HG02642 (cell line): Measurements from ENCODE around the gene LFNG.

Source experiments
- ATAC-seq: cut with Tn5 transposase; IDR thresholded peaks from one replicate; pipeline ENCODE4 v1.9.1; 2021; ENCODE audit warnings: mild to moderate bottlenecking; ENCODE audit not compliant: unreplicated experiment, poor library complexity

LFNG gene, protein sequence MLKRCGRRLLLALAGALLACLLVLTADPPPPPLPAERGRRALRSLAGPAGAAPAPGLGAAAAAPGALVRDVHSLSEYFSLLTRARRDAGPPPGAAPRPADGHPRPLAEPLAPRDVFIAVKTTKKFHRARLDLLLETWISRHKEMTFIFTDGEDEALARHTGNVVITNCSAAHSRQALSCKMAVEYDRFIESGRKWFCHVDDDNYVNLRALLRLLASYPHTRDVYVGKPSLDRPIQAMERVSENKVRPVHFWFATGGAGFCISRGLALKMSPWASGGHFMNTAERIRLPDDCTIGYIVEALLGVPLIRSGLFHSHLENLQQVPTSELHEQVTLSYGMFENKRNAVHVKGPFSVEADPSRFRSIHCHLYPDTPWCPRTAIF

DNA sequence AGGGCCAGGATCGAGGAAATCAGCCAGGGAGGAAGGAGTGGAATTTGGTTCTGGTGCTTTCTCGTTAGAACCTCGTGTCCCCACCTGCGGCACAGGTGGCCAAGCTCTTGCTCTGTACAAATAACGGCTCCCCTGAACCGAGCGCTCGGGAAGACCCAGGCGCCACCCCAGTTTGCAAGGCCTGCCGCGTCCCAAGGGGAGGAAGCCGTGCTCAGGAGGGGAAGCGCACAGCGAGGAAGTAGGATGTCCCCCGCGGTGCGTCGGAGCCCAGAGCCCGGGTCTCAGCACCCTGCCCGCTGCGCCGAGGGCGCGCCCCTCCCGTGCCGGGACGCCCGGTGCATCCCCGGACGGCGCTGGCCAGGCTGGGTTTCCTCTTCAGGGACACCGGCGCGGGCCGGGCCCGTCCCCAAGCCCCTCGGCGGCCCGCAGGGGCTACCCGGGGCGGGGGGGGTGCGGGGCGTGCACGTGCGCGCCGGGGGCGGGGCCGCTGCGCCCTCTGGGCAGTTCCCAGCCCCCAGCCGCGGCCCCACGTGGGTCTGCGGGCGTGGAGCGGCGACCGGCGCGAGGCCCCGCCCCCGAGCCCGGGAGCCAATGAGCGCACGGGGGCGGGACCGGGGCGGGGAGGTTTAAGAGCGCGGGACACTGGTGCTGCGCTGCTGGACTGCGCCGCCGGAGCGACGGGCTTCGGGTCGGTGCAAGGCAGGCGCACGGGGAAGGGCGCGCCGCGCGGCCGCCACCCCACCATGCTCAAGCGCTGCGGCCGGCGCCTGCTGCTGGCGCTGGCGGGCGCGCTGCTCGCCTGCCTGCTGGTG, at the start of gene LFNG:
TSS of gene LFNG (plus strand) at position 656 of the 812 bp plus-strand sequence. CDS start at position 744, 88 bp downstream.
- ATAC-seq = peak; percentile 91

DNA sequence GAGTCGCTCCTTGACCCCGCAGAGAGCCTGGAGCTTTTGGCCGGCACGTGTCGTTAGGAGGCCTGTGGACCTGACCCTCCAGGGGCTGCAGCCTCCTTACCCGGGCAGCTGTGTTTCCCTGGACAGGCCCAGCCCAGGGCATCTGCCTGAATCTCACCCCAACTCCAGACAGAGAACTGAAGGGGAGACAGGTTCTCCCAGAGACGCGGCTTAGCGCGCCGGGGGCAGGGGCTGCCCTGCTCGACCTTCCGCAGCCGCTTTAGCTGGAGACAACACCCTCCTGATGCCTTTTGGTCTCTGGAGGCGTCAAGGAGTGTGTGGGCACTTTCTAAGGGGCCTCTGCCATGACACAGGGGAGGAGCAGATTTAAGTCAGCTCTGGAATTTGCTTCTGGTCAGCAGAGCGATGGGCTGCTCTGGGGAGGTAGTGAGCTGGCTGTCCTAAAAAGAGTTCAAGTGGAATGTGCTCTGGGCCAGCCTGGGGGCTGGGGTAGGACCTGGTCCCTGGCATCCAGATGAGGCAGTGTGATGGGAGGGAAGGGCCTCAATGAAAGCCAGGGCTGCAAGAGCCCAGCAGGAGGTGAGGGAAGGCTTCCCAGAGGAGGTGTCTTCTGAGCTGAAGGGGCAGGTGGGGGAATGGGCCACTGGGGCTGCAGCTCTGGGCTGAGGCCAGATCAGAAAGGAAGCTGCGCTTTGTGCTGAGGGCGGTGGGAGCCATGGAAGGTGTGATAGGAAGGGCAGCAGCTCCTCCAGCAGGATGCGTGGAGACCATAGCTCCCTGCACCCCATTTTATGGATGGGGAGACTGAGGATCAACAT, 49.2 kb upstream of the LFNG start:
- no peak for ATAC-seq

DNA sequence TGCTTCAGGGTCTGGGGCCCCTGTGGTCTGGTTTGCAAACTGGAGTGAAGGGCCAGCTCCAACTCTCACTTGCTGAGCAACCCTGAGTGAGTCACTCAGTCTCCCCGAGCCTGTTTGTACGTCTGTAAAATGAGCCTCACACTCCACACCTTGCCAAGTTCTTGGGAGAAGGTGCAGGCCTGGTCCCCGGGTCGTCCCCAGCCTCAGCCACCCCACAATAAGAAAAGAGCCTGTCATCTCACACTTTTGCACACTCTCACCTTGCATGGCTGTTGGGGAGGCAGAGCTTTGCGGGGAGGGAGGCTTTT, 48.6 kb upstream of the LFNG start:
- no peak for ATAC-seq

DNA sequence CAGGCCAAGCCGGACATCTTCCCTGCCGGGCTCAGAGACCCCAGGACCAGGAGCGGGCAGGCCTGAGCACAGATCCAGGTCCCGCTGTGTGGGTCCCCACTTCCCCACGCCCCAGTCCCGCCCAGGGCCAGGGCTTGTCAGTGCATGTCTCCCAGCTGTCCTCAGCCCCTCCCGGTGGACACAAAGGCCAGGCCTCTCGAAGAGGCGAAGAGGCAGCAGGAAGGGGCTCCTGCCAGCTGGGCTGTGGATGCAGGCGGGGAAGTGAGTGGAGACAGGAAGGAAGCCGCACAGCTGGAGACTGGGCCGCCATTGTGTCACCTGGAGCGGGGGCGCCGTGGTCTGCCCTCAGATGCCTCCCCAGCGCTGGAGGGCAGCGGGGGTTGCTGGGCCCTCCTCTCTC, 48.2 kb upstream of the LFNG start:
- ATAC-seq = no peak

DNA sequence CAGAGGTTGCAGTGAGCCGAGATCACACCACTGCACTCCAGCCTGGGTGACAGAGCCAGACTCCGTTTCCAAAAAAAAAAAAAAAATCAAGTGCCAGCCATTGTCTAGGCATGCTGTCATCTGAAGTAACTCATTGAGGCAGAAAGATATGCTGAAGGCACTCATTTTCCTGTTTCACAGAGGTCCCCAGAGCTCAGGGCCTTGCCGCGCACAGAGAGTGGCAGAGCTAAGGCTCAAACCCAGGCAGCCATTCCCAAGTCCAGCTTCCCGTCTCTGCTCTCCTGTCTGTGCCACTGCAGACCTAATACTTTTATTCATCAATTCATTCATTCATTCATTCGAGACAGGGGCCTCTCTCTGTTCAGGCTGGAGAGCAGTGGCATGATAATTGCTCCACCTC, 46.8 kb upstream of the LFNG start:
- no peak for ATAC-seq

DNA sequence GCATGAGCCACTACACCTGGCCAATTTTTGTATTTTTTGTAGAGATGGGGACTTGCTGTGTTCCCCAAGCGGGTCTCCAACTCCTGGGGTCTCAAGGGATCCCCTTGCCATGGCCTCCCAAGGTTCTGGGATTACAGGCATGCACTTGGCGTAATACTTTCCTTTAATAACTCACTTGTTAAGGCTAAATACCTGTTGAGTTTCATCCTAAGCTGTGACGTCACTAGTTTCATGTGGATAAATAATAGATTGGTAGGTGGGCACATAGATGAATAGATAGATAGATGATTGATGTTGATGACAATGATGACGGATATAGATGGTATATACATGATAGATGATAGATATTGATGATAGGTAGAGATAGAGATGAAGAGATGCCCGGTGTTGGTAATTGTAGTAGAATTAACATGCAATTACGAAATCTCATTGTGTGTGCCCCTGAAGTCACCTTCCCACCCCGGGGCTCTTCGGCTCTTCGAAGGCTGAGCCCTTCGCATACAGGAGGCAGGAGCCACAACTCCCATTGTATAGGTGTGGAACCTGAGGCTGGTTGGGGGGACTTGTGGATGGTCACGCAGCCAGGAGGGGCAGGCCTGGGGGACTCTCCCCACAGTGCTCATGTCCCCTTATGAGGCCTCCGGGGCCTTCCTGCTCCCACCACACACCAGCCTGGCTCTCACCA, 45.9 kb upstream of the LFNG start:
- no peak for ATAC-seq

DNA sequence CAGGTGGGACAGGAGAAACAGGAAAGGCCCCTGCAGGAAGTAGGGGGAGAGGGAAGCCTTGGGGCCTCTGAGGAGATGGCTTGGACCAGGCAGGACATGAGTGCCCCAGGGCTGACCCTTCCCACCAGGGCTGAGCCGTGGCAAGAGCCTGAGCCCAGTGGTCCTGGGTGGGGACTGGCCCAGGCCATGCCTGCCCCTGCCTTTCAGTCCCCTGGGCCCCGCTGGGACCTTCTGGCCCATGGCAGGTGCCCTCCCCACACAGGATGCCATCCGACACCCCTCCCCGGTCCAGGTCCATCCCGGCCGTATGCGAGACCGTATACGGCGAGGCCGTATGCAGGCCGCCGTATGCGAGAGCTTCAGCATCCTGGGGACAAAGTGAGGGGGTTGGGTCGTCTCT, 45.4 kb upstream of the LFNG start:
- no peak for ATAC-seq

DNA sequence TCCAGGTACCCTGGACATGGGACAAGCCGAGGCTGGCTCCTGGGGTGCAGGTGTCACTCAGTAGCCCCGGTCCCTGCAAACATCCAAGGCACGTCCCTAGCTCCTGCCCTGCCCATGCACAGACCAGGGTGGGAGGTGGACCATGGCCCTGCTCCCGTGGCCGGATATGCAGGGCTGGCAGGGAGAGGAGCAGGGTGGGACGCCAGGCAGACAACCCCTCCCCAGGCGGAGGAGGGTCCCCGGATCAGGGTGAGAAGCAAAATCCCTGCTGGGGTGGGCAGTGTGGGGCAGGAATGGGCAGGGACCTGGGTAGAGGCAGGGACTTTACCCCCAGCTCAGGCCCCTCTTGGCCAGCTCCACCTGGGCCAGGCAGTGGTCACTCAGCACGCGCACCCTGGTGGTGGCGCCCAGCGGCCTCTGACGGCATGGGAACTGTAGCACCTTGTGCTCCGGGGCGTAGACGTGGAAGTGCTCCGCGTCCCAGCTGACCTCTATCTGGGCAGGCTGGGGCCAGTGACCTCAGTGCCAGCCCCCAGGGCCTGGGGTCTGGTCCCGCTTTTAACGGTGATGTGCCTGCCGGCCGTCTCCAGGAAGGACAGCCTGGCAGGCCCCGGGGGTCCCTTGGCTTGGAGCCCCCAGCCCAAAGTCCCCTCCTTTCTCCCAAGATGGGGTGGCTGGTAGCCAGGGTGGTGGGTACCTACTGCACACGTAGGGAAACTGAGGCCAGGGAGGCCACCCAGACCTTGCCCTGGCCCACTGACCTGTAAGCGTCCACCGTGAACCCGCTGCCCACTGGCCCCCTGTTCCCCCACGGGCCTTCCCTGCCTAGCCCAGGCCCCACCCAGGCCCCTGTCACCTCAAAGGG, 44.5 kb upstream of the LFNG start:
- no peak for ATAC-seq

DNA sequence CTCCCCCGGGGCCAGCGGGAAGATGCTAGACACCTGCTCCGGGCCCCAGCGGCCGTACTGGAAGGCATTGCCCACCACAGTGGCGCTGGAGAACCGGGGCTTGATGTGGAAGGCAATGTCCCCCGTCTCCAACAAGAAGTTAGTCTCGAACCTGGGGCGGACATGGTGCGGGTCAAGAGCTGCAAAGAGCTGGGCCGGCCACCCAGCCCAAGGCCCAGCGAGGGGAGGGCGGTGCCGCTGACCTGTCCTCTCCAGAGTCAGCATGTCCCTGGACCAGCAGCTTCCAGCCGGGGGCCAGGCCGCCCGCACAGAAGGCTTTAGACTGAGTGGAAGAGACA, 43.9 kb upstream of the LFNG start:
- ATAC-seq = no peak

DNA sequence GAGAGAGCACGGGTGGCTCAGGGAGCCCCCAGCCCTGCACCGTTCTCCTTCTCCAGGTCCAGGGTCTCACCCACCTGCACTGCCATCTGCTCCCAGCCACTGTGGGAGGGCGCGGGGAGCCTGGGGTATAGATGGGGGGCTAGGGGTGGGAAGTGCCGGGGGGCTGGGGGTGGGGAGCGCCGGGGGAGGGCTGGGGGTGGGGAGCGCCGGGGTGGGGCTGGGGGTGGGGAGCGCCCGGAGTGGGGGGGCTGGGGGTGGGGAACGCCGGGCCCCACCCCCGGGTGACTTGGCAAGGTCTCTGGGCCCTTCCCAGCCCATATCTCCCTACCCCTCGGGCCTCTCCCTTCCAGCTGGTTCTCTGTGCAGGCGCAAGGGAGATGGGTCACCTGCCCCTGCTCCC, 43.3 kb upstream of the LFNG start, which contains the start of gene GRIFIN:
TSS of gene GRIFIN (minus strand) at position 101 of the 400 bp plus-strand sequence. CDS start at position 86, 15 bp downstream.
- no peak for ATAC-seq

DNA sequence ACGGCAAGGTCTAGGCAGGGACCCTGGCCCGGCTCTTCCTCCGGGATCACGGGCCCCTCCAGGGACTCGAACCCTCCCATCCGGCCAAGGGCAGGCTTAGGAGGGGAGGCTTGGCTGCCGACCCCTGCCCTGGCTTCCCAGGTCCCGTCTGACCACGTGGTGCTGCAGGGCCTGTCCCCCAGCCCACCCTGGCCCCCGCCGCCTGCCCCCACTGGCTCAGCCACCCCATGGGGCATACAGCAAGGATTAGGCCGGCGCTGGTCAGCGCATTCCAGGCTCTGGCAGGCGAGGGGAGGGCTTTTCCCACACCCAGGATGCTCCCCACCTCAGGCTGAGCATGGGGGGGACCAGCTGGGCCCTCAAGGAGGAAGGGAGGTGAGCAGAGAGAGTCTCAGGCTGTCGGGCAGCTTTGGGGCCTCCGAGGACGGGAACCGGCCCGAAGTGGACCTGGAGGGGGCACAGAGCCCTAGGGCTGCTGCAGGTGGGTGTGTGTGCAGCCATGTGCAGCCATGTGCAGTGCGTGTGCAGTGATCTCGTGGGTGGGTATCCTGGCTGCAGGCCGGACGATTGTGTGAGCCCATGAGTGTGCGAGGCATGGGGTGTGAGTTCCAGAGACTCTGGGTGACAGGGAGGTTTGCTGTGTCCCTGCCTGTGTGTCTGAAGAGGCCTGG, 42.7 kb upstream of the LFNG start:
- no peak for ATAC-seq

DNA sequence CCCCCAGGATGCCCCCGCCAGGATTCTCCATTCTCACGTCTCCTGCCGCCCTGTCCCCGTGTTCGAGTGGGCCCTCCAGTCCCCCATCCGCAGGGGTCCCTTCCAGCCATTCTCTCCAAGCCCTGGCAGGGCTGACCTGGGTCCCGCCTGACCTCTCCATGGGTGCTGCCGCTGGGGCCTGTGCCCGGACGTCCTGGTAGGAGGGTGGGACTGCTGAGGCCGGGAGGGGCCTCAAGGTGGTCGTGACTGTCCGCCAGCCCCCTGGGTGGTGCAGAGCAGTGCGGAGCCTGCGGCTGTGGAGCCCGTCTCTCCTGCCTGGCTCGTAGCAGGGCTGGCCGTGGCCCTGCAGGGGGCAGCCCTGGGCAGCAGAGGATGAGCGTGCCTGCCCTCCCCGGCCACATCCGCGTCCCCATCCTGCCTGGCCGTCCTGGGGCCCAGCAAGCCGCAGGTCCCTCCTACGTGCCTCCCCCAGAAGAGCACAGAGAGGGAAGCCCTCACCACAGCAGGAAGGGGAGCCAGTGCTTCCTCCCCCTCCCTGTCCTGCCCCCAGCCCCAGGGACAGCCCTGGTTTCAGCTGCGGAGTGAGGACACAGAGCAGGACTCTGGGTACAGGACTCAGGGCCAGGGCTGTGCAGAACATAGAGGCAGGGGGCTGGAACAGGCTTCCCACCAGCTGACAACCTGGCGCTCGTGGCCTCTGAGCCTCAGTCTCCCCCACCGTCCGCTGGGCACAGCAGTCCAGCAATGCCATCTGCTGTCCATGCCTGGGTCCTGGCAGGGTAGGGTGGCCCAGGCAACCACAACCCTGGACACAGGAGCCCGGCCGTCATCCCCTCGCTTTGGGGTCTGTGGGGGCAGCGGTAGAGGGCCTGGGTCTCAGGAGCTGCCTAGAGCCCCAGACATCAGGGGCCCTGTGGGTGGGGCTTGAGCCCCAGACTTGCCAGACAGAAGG, 41.9 kb upstream of the LFNG start:
- ATAC-seq = no peak

DNA sequence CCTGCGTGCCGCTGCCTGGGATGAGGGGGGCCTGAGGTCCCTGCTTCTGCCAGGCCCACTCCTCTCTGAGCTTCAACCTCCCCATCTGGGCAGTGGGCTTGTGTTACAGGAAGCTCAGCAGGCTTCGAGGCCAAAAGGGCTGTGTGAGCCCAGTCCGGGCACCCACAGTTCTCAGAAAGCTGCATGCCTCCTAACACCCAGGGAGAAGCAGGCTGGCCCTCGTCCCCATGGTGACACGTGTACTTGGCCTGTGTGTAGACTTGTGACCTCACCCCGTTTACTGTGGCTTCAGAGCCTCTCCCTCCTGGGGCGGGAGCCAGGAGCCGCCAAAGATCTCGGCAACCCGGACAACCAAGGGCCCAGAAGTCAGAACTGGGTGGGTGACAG, 41.2 kb upstream of the LFNG start:
- no peak for ATAC-seq

DNA sequence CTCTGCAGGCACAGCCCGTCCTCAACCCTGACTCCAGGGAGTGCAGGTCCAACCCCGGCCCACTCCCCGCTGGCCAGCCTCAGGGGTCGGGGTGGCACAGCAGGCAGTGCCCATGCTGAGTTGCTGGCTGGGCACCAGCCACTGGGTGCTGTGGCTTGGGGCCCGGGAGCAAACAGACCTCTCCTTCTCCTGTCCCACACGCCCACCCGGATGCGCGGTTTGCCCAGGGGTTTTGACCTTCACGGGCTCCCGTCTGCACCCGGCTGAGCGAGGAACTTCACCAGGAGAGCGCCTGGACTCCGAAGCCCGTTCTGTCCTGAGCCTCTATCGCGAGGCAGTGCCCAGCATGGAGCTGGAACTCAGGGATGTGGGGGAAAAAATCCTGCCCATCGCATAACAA, 40.8 kb upstream of the LFNG start:
- no peak for ATAC-seq

DNA sequence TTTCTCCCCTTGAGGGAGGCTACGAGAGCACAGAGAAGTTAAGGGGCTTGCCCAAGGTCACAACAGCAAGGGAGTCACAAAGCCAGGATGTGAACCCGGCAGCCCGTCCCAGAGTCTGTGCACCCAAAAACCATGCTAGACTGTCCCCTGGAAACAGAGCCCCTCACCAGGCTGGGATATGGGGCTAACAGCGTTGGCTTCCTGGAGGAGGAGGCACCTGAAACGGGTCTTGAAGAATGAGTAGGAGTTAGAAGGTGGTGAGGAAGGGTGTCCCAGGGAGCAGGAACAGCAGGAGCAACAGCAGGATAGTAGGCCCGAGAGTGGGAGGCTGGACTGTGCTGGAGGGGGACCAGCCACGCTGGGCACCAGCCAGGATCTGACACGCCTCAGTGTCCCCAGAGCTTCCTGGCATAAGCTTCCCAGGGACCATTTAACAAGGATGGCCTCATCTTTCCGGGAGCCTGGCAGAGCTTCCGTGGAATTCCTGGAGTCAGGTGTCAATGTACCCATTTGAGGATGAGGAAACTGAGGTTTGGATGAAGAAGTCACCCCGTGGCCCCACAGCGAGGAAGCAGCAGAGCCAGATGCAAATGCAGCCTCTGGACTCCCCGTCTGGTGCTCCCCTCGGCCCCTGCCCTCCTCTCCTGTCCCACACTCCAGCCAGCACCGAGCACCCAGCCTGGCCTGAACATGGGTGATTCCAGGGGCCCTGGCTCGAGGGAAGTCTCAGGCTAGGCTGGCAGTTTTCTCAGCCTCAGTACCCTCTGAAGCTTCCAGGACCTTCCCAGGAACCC, 40.1 kb upstream of the LFNG start:
- no peak for ATAC-seq

DNA sequence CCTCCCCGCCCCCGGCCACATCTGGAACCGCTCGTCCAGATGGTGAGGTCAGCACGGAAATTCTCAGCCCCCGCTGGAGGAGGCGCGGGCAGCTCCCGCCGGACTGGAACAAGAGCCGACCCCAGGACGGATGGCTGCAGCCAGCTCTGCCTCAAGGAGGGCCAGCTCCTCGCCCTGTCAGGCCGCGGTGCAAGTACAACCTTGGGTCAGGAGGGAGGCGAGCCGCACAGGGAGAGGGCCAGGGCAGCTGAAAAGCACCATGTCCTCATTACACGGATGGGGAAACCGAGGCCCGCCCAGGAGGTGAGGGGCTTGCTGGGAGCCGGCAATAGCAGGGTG, 39.5 kb upstream of the LFNG start:
- ATAC-seq = no peak

DNA sequence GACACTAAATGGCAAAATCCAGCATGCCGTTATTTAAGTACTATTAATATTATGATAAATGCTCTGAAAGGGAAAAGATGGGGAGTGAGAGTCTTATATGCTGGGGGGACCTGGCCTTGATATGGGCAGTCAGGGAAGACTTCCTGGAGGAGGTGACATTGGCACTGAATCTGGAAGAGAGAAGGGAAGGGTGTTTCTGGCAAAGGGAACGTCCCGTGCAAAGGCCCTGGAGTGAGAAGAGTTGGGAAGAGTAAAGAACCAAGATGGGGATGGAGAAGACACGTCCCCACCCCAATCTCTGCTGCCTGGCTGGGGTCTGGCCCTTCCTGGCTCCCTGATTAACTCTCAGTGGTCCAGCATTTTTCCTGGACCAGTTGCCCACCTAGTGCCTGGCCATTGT, 38.4 kb upstream of the LFNG start:
- ATAC-seq = no peak
